Kidney glomerular epithelial cell (primary cell): ENCODE data around the gene CERCAM.
"Not testable (repeated sequence)": the region's sequence is repeated elsewhere in the genome, so short reads cannot be mapped to it uniquely, and the experiment has no call there.

ENCODE experiments used
- DNase-seq: peaks from one replicate; lab custom pipeline; 2025; lab: John Stamatoyannopoulos, UW

CERCAM gene

GRCh38 chr9:128419061-128419925, 1.4 kb upstream of the CERCAM start:
- DNase-seq: no peak

- DNase-seq: peak; percentile 28
Observed at GRCh38 chr9:128420060-128420650, 502 bp upstream of the CERCAM start.

GRCh38 chr9:128421482-128421996, 882 bp downstream of the CERCAM start:
- DNase-seq: no peak

- not testable (repeated sequence) for DNase-seq
Observed at GRCh38 chr9:128422022-128422782, 1.5 kb downstream of the CERCAM start.

- no peak for DNase-seq
Observed at GRCh38 chr9:128422783-128423150, 2.1 kb downstream of the CERCAM start.

- DNase-seq: not testable (repeated sequence)
Observed at GRCh38 chr9:128423356-128423755, 2.7 kb downstream of the CERCAM start.

GRCh38 chr9:128424268-128424780, 3.7 kb downstream of the CERCAM start:
- DNase-seq: no peak

GRCh38 chr9:128428644-128429512, 8.2 kb downstream of the CERCAM start:
- no peak for DNase-seq

GRCh38 chr9:128429513-128430086, 8.9 kb downstream of the CERCAM start:
- DNase-seq: no peak

- no peak for DNase-seq
Observed at GRCh38 chr9:128431207-128431606, 10.6 kb downstream of the CERCAM start.

GRCh38 chr9:128434340-128434739, 13.7 kb downstream of the CERCAM start:
- DNase-seq: no peak

GRCh38 chr9:128435611-128436010, 15.0 kb downstream of the CERCAM start:
- no peak for DNase-seq

- DNase-seq: peak; percentile 42
Observed at GRCh38 chr9:128438343-128439109, 17.9 kb downstream of the CERCAM start.

GRCh38 chr9:128439273-128439672, 18.6 kb downstream of the CERCAM start:
- no peak for DNase-seq

GRCh38 chr9:128442150-128442549, 21.5 kb downstream of the CERCAM start:
- no peak for DNase-seq

GRCh38 chr9:128446505-128446904, 25.8 kb downstream of the CERCAM start:
- not testable (repeated sequence) for DNase-seq

- DNase-seq: no peak
Observed at GRCh38 chr9:128448746-128449145, 28.1 kb downstream of the CERCAM start.

GRCh38 chr9:128454991-128455390, 34.3 kb downstream of the CERCAM start:
- no peak for DNase-seq

- DNase-seq: peak; percentile 89
Observed at GRCh38 chr9:128455849-128456612, 35.4 kb downstream of the CERCAM start, which contains the start of gene ODF2. Gene ODF2 (plus strand): TSS chr9:128456006. CDS start chr9:128456092, 86 bp downstream.
